ENCODE measurements around the gene KRTDAP. TPM values are rescaled to one million over a fixed set of nuclear protein-coding genes. Genes with fewer than 3 reads are reported as not detected.
A peak's percentile ranks its signal among the peaks of the same experiment; 100 is the strongest.

Gene KRTDAP
- total and polyA plus RNA-seq, 8 donors: 0.98 to 2.2 (median 1.8) TPM; not detected in 2

DNA sequence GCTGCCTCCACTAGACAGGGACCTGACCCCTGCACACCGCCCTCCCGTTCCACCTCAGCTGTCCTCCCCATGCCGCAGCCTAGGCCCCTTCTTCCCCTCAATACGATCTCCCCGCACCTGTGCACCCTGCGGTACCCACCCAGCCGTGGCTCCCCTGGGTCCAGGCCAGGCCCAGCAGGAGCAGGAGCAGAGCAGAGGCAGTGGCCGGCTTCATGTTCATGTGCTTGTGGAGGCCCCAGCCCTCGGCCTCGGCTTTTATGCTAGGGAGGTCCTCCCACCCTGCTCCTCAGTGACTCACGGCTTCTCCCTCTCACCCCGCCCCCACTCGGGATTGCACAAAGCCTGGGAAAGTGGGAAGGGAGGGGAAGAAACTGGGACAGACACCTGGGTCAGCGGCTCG is 11.4 kb upstream of the KRTDAP start:
- DNase-seq: peak in 1 of 4 donors; percentile 75
- ATAC-seq: peak; percentile 47
- intact Hi-C loops (cut with DNase I): no loop called here
- Histone ChIP-seq H3K27ac (no peak overlapping the region), H3K27me3 (peaks cover 0 to 9% of the 10 kb centered on the region in 2 donors), H3K36me3 (no peaks in the 10 kb centered on the region), H3K9me3 (no peaks in the 10 kb centered on the region), H3K4me1 (no peaks in the 10 kb centered on the region), H3K4me3 (no peak overlapping the region)
- TF ChIP-seq, protein P1, sequence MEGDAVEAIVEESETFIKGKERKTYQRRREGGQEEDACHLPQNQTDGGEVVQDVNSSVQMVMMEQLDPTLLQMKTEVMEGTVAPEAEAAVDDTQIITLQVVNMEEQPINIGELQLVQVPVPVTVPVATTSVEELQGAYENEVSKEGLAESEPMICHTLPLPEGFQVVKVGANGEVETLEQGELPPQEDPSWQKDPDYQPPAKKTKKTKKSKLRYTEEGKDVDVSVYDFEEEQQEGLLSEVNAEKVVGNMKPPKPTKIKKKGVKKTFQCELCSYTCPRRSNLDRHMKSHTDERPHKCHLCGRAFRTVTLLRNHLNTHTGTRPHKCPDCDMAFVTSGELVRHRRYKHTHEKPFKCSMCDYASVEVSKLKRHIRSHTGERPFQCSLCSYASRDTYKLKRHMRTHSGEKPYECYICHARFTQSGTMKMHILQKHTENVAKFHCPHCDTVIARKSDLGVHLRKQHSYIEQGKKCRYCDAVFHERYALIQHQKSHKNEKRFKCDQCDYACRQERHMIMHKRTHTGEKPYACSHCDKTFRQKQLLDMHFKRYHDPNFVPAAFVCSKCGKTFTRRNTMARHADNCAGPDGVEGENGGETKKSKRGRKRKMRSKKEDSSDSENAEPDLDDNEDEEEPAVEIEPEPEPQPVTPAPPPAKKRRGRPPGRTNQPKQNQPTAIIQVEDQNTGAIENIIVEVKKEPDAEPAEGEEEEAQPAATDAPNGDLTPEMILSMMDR (IDR thresholded peaks at IDR 0.05): no peak

DNA sequence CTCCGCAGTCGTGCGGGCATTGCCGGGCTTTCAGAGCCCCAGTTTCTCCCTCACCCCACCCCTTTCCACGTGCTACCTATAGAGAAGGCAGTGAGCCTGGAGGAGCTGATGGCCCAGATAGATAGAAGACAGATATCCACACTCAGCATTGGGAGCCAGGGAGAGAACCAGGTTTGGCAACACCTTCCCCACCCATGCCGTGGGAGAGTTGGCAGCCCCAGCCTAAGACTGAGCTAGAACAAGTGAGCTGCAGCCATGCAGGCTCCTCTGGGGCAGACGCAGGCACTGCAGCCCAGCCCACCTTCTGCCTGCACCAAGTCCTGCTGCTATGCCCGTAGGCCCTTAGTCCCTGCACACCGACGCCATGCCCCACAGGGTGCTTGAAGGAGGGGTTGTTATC is 10.3 kb upstream of the KRTDAP start:
- no peaks in the 10 kb centered on the region for H3K36me3 ChIP-seq
- H3K27ac ChIP-seq: no peak overlapping the region
- H3K4me3 ChIP-seq: no peak overlapping the region
- DNase-seq: no peak
- intact Hi-C loops (cut with DNase I): no loop called here
- TF ChIP-seq, protein P1 (IDR thresholded peaks at IDR 0.05): no peak
- H3K27me3 ChIP-seq: peaks cover 0 to 8% of the 10 kb centered on the region in 2 donors
- no peaks in the 10 kb centered on the region for H3K9me3 ChIP-seq
- peaks cover 0 to 1% of the 10 kb centered on the region in 2 donors for H3K4me1 ChIP-seq
- ATAC-seq: no peak

DNA sequence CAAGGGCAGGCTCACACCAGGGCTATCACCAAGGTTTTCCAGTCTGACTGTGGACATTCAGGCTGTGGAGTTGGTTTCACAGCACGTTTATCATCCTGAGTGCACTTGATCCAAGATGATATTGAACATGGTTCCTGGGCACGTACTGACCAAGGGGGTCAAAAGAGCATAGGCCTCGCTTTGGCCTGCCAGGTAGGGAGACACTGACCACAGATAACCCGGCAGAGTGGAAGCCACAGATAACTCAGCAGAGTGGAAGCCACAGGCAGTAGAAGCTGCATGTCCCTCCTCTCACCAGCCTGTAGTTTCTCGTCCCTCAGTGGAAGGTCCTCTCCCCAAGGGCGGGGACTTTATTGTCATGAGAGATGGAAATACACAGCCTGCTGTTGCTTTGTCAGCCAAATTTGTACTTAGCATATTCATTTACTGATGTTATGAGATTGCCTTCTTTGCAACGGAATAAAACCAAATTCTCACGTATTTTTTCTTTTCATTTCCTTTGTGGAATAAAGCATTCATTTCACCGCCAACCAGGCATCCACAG is 8.8 kb upstream of the KRTDAP start:
- no peak for DNase-seq
- Histone ChIP-seq H3K27me3 (peaks cover 0 to 3% of the 10 kb centered on the region in 2 donors), H3K27ac (no peak overlapping the region), H3K36me3 (no peaks in the 10 kb centered on the region), H3K4me1 (peaks cover 0 to 8% of the 10 kb centered on the region in 2 donors), H3K4me3 (no peak overlapping the region), H3K9me3 (no peaks in the 10 kb centered on the region)
- TF ChIP-seq, protein P1 (IDR thresholded peaks at IDR 0.05): no peak
- intact Hi-C loops (cut with DNase I): loop anchor here in 1 of 2 donors (10.0 kb wide), 1 partner anchor 144 kb away; the partner anchor contains the start of gene FFAR3
- no peak for ATAC-seq

DNA sequence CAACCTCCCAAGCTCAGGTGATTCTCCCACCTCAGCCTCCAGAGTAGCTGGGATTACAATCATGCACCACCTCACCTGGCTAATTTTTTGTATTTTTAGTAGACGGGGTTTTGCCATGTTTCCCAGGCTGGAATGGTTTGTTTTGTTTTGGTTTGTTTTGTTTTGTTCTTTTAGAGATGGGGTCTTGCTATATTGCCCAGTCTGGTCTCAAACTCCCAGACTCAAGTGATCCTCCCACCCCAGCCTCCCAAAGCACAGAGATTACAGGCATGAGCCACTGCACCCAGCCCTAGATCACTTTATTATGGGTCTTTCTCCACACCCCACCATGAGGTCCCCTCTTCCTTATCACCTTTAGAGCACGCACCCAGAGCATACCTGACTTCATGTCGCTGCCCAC is 8.0 kb upstream of the KRTDAP start:
- TF ChIP-seq, protein P1 (IDR thresholded peaks at IDR 0.05): no peak
- no peak for DNase-seq
- H3K36me3 ChIP-seq: no peaks in the 10 kb centered on the region
- H3K4me1 ChIP-seq: peaks cover 0 to 8% of the 10 kb centered on the region in 2 donors
- H3K9me3 ChIP-seq: no peaks in the 10 kb centered on the region
- intact Hi-C loops (cut with DNase I): loop anchor here in 1 of 2 donors (10.0 kb wide), 1 partner anchor 143 kb away; the partner anchor contains the start of gene FFAR3
- no peak overlapping the region for H3K27ac ChIP-seq
- peaks cover 0 to 3% of the 10 kb centered on the region in 2 donors for H3K27me3 ChIP-seq
- ATAC-seq: no peak
- no peak overlapping the region for H3K4me3 ChIP-seq

DNA sequence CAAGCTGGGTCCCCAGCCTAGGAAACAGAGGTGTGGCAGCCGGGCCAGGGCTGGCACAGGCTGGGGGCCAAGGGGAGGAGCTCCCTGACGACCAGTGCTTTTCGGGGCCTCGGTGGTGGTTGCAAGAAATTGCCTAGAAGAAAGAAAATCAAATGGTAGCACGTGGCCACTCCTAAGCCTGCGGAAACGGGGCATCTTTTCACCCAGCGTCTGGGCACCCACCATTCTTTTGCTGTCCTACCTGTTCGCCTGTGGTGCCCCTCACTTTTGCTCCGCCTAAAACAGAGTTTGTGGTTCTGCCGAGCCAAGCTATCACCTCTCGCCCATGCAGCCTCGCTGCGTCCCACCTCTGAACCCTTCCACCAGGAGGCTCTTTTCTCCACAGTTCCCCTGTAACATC is 7.1 kb upstream of the KRTDAP start:
- Histone ChIP-seq H3K36me3 (no peaks in the 10 kb centered on the region), H3K27ac (no peak overlapping the region), H3K27me3 (peaks cover 0 to 3% of the 10 kb centered on the region in 2 donors), H3K4me1 (peaks cover 0 to 8% of the 10 kb centered on the region in 2 donors), H3K9me3 (no peaks in the 10 kb centered on the region), H3K4me3 (no peak overlapping the region)
- intact Hi-C loops (cut with DNase I): loop anchor here in 1 of 2 donors (10.0 kb wide), 1 partner anchor 143 kb away; the partner anchor contains the start of gene FFAR3
- TF ChIP-seq, protein P1 (IDR thresholded peaks at IDR 0.05): no peak
- DNase-seq (no peak), ATAC-seq (no peak)
